ENCODE results near the gene ALDOB.

The ALDOB gene

GRCh38 chr9:101435601-101436079 lies at the start of gene ALDOB:
ALDOB (minus strand) TSS chr9:101435774; CDS start chr9:101430887, 4,887 bp downstream.
- H3K27me3 ChIP-seq: no peaks in the 10 kb centered on the region
- no peak for TF ChIP-seq Cebpa-rat (IDR thresholded peaks at IDR 0.05)
- H3K4me2 ChIP-seq: no peak within 1 kb of the TSS
- no peak within 1 kb of the TSS for H3K4me3 ChIP-seq
- no peaks in the 10 kb centered on the region for H3K9me3 ChIP-seq (replicated peaks in 1 of 11)
- H4K20me1 ChIP-seq: no peaks in the 10 kb centered on the region
- H3K4me1 ChIP-seq: peaks cover 0 to 5% (median 2%) of the 10 kb centered on the region in 10 experiments; a peak in 7 of 20 replicates
- H3K36me3 ChIP-seq: no peaks in the 10 kb centered on the region
- no peak within 1 kb of the TSS for H3K9ac ChIP-seq
- H3K27ac ChIP-seq: no peak within 1 kb of the TSS

- no peaks in the 10 kb centered on the region; a peak in 1 of 22 replicates for H3K36me3 ChIP-seq
- H3K9ac ChIP-seq: no peak overlapping the region
- H3K27ac ChIP-seq: no peak overlapping the region
- H4K20me1 ChIP-seq: no peaks in the 10 kb centered on the region
- H3K27me3 ChIP-seq: no peaks in the 10 kb centered on the region; a peak in 1 of 22 replicates
- no peak overlapping the region for H3K4me2 ChIP-seq
- no peak for TF ChIP-seq Cebpa-rat (IDR thresholded peaks at IDR 0.05)
- no peak overlapping the region for H3K4me3 ChIP-seq
- H3K4me1 ChIP-seq: no peaks in the 10 kb centered on the region
- peaks cover 15 to 19% (median 16%) of the 10 kb centered on the region in 11 experiments for H3K9me3 ChIP-seq (replicated peaks in 1 of 11)
Measured at GRCh38 chr9:101484046-101484445, 48.5 kb upstream of the ALDOB start.

- Histone ChIP-seq H3K27me3 (no peaks in the 10 kb centered on the region; a peak in 1 of 22 replicates), H3K4me2 (no peak overlapping the region), H3K4me1 (no peaks in the 10 kb centered on the region), H3K9ac (no peak overlapping the region), H3K4me3 (no peak overlapping the region), H3K9me3 (replicated peaks in 1 of 11) (peaks cover 5 to 6% (median 6%) of the 10 kb centered on the region in 11 experiments), H3K36me3 (no peaks in the 10 kb centered on the region; a peak in 1 of 22 replicates), H3K27ac (no peak overlapping the region), H4K20me1 (no peaks in the 10 kb centered on the region)
- TF ChIP-seq Cebpa-rat (IDR thresholded peaks at IDR 0.05): no peak
Measured at GRCh38 chr9:101481261-101481660, 45.7 kb upstream of the ALDOB start.

- Histone ChIP-seq H3K4me1 (no peaks in the 10 kb centered on the region), H3K4me2 (no peak overlapping the region), H3K36me3 (no peaks in the 10 kb centered on the region), H3K9ac (no peak overlapping the region), H3K27me3 (no peaks in the 10 kb centered on the region; a peak in 1 of 22 replicates), H3K9me3 (replicated peaks in 1 of 11) (no peaks in the 10 kb centered on the region), H3K27ac (no peak overlapping the region), H3K4me3 (no peak overlapping the region), H4K20me1 (no peaks in the 10 kb centered on the region)
- no peak for TF ChIP-seq Cebpa-rat (IDR thresholded peaks at IDR 0.05)
Measured at GRCh38 chr9:101480386-101480785, 44.8 kb upstream of the ALDOB start.

- Histone ChIP-seq H3K9ac (no peak overlapping the region), H3K27me3 (no peaks in the 10 kb centered on the region; a peak in 1 of 22 replicates), H4K20me1 (no peaks in the 10 kb centered on the region), H3K9me3 (replicated peaks in 1 of 11) (no peaks in the 10 kb centered on the region), H3K27ac (no peak overlapping the region), H3K4me1 (no peaks in the 10 kb centered on the region), H3K4me2 (no peak overlapping the region), H3K36me3 (no peaks in the 10 kb centered on the region), H3K4me3 (no peak overlapping the region)
- no peak for TF ChIP-seq Cebpa-rat (IDR thresholded peaks at IDR 0.05)
Measured at GRCh38 chr9:101479338-101480030, 43.9 kb upstream of the ALDOB start.

- no peaks in the 10 kb centered on the region for H3K9me3 ChIP-seq (replicated peaks in 1 of 11)
- H3K36me3 ChIP-seq: no peaks in the 10 kb centered on the region
- no peak overlapping the region for H3K9ac ChIP-seq
- no peak overlapping the region for H3K4me3 ChIP-seq
- no peak overlapping the region for H3K27ac ChIP-seq
- no peak for TF ChIP-seq Cebpa-rat (IDR thresholded peaks at IDR 0.05)
- H3K4me1 ChIP-seq: no peaks in the 10 kb centered on the region
- no peaks in the 10 kb centered on the region for H4K20me1 ChIP-seq
- no peak overlapping the region for H3K4me2 ChIP-seq
- no peaks in the 10 kb centered on the region for H3K27me3 ChIP-seq
Measured at GRCh38 chr9:101478906-101479305, 43.3 kb upstream of the ALDOB start.

- no peaks in the 10 kb centered on the region for H4K20me1 ChIP-seq
- no peak for TF ChIP-seq Cebpa-rat (IDR thresholded peaks at IDR 0.05)
- no peak overlapping the region for H3K4me3 ChIP-seq
- H3K9ac ChIP-seq: no peak overlapping the region
- no peaks in the 10 kb centered on the region for H3K9me3 ChIP-seq (replicated peaks in 1 of 11)
- H3K4me1 ChIP-seq: peaks cover 0 to under 1% (median 0%) of the 10 kb centered on the region in 10 experiments; a peak in 5 of 20 replicates
- H3K27me3 ChIP-seq: no peaks in the 10 kb centered on the region
- no peaks in the 10 kb centered on the region for H3K36me3 ChIP-seq
- H3K27ac ChIP-seq: no peak overlapping the region
- no peak overlapping the region for H3K4me2 ChIP-seq
Measured at GRCh38 chr9:101478444-101478843, 42.9 kb upstream of the ALDOB start.

- H3K4me2 ChIP-seq: no peak overlapping the region
- peaks cover 0 to 8% (median 6%) of the 10 kb centered on the region in 10 experiments; a peak in 14 of 20 replicates for H3K4me1 ChIP-seq
- TF ChIP-seq Cebpa-rat (IDR thresholded peaks at IDR 0.05): no peak
- no peak overlapping the region for H3K27ac ChIP-seq
- no peak overlapping the region for H3K9ac ChIP-seq
- no peak overlapping the region for H3K4me3 ChIP-seq
- H3K36me3 ChIP-seq: no peaks in the 10 kb centered on the region
- H4K20me1 ChIP-seq: no peaks in the 10 kb centered on the region
- no peaks in the 10 kb centered on the region for H3K9me3 ChIP-seq (replicated peaks in 1 of 11)
- no peaks in the 10 kb centered on the region for H3K27me3 ChIP-seq
Measured at GRCh38 chr9:101477736-101478135, 42.2 kb upstream of the ALDOB start.

- Histone ChIP-seq H3K9ac (no peak overlapping the region), H3K9me3 (replicated peaks in 1 of 11) (no peaks in the 10 kb centered on the region), H3K27ac (no peak overlapping the region), H4K20me1 (no peaks in the 10 kb centered on the region), H3K27me3 (no peaks in the 10 kb centered on the region), H3K4me3 (no peak overlapping the region), H3K4me2 (no peak overlapping the region), H3K4me1 (peaks cover 0 to 13% (median 10%) of the 10 kb centered on the region in 10 experiments; a peak in 14 of 20 replicates), H3K36me3 (no peaks in the 10 kb centered on the region)
- TF ChIP-seq Cebpa-rat (IDR thresholded peaks at IDR 0.05): no peak
Measured at GRCh38 chr9:101477214-101477613, 41.6 kb upstream of the ALDOB start.
